GM19328 (cell line): Measurements from ENCODE around the gene TEX13B.

ENCODE experiments used
- ATAC-seq: cut with Tn5 transposase; IDR thresholded peaks from one replicate; pipeline ENCODE4 v1.9.1; 2021; ENCODE audit warnings: mild to moderate bottlenecking, moderate library complexity; ENCODE audit not compliant: unreplicated experiment

Gene TEX13B

GRCh38 chrX:107940095-107940494 lies 42.1 kb downstream of the TEX13B start:
- no peak for ATAC-seq

DNA sequence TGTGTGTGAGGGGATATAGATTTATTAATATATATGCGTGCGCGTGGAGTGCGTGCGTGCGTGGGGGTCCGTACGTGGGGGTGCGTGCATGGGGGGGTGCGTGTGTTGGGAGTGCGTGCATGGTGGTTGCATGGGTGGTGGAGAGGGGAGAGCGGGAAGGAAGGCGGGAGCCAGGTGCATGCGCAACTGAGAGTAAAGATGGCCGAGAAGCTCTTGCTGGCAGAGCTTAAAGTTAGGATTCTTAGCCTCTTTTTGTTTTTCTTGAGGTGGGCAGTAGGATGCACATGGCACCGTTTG lies 45.8 kb downstream of the TEX13B start:
- ATAC-seq = no peak

DNA sequence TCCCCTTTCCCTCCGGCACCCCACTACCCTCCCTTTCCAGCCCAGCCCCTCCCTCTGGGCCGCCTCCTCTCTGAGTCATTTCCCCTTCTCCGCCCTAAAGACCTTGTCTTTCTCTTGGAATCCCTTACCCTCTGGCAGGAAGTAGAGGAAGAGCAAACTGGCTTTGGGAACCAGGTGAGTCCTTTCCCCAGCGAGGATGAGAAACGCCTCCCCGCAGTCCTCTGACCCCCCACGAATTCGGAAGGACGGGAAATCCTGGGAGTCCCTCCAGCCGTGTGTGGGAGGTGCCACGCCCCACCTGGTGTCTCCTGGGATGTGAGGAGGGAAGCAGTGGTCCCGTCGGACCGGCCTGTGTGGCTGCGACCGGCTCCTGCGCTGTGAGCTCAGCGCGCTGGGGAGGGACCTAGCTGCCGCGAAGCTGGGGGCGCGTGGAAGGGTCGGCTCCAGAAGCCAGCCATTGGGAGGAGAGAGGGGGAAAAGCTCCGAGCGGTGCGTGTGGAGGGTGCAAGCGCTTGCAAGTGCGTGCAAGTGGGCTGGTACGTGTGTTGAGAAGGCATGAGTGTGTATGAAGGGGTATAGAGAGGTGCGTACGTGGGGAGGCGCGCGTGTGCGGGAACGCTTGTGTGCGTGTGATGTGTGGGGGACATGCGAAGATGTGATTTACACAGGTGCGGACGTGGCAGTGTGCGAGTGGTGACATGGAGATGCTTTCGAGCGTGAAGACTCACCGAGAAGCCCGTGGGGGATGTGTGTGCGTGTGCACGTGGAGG lies 46.3 kb downstream of the TEX13B start:
- no peak for ATAC-seq

- ATAC-seq = no peak
Observed at GRCh38 chrX:107935200-107935599, 47.0 kb downstream of the TEX13B start.

DNA sequence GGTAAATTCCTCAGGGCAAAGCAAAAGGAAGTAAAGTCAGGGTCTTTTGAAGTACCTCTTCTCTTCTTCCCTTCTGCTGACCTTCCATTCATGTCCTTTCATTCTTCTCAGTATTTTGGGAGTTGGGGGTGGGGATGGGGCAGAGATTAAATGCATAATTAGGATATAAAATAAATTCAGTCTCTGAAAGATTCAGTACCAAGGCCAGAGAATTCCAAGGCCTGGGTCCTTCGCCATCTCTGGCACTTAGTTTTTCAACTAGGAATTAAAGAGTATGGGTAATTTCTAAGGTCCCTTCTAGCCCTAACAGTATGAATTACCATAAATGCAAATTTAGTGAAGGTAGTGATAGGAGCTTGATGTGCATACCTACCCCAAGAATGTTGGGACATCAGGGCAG lies 47.9 kb downstream of the TEX13B start:
- ATAC-seq = no peak
